Skeletal muscle tissue (tissue), 4 donors: ENCODE data around the gene PTPRS. TPM values are rescaled to one million over a fixed set of nuclear protein-coding genes. Genes with fewer than 3 reads are reported as not detected.
"Not testable (repeated sequence)": the region's sequence is repeated elsewhere in the genome, so short reads cannot be mapped to it uniquely, and the experiment has no call there.

ENCODE experiments used
- H3K27ac ChIP-seq: one replicate; pipeline ENCODE4 v1.7.0; 2013; ENCODE audit warnings: mild to moderate bottlenecking, low read depth, low read length, inconsistent platforms
- H3K27me3 ChIP-seq, 3 donors: one replicate each; pipeline ENCODE4 v1.7.0; 2013; ENCODE audit warnings: low read length in 3 of 3; ENCODE audit not compliant: control insufficient read depth in 3 of 3, insufficient read depth in 3 of 3
- H3K36me3 ChIP-seq, 3 donors: one replicate each; pipeline ENCODE4 v1.7.0; 2013; ENCODE audit warnings: low read length in 3 of 3; ENCODE audit not compliant: control insufficient read depth in 3 of 3, insufficient read depth in 3 of 3
- H3K4me1 ChIP-seq, 3 donors: one replicate each; pipeline ENCODE4 v1.7.0; 2013; ENCODE audit warnings: low read length in 3 of 3, mild to moderate bottlenecking in 3 of 3; ENCODE audit not compliant: control insufficient read depth in 3 of 3, insufficient read depth in 3 of 3
- H3K4me3 ChIP-seq, 3 donors: one replicate each; pipeline ENCODE4 v1.7.0; 2013; ENCODE audit warnings: low read length in 3 of 3
- H3K9ac ChIP-seq, 3 donors: one replicate each; pipeline ENCODE4 v1.7.0; 2013; ENCODE audit warnings: low read length in 3 of 3, mild to moderate bottlenecking in 3 of 3, moderate library complexity in 2 of 3, low read depth in 1 of 3
- H3K9me3 ChIP-seq, 3 donors: one replicate each; pipeline ENCODE4 v1.7.0; 2013; ENCODE audit warnings: low read length in 3 of 3; ENCODE audit not compliant: control insufficient read depth in 3 of 3
- total RNA-seq: library from RNA; depleted of rRNA; stranded (reverse); fragments of >200 nt; gene quantifications from one replicate; pipeline ENCODE4 v1.2.3, GENCODE V29; 2014
- donor health status: Osteomylitis.

PTPRS gene
- total RNA-seq, 1 donor from 2014 or later, result 79.9 TPM

- Histone ChIP-seq H3K27ac (no peak overlapping the region), H3K4me3 (no peak overlapping the region), H3K4me1 (peaks cover 0 to 5% (median 0%) of the 10 kb centered on the region in 3 donors), H3K27me3 (peaks cover 47 to 55% (median 52%) of the 10 kb centered on the region in 3 donors), H3K36me3 (no peaks in the 10 kb centered on the region), H3K9me3 (no peaks in the 10 kb centered on the region), H3K9ac (no peak overlapping the region)
Measured at GRCh38 chr19:5334824-5335500, 5.7 kb downstream of the PTPRS start.

- H3K27ac ChIP-seq, result no peak overlapping the region
- no peak overlapping the region for H3K9ac ChIP-seq
- H3K4me1 ChIP-seq, result peaks cover 0 to 2% (median 0%) of the 10 kb centered on the region in 3 donors
- no peaks in the 10 kb centered on the region for H3K36me3 ChIP-seq
- H3K27me3 ChIP-seq, result peaks cover 45 to 54% (median 46%) of the 10 kb centered on the region in 3 donors
- H3K4me3 ChIP-seq, result no peak overlapping the region
- H3K9me3 ChIP-seq, result no peaks in the 10 kb centered on the region
Measured at GRCh38 chr19:5334366-5334739, 6.3 kb downstream of the PTPRS start.

DNA sequence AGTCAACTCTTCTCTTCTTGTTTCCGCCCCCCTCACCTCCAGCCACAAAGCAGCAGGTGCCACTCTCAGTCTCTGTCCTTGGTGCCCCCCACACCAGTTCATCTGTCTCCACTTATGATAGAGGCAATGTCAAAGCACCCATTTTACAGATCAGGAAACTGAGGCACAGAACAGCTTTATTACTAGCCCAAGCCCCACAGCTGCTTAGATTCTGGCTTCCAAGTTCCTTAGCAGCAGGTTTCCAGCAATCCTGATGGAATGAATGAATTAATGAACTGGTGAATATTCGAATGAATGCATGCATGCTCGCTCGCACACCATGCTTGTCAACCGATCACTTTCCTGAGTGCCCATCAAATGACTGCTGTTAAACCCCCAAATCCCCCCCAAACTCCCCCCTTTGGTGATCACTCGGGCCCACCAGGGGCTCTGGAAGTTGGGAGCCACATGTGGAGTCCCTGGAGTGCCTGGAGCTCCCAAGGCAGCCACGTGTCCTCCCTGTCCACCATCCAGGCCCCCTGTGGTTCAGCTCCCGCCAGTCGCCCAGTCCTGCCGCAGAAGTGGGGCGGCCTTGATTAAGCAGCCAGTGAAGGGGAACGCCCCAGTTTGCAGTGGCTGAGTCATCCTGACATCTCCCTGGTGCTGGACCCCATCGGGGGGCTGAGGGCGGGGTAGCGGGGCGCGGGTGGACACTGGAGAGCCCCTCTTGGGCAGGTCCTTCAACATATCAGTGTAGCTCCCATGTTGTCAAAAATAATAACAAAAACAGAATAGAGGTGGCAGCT lies 6.8 kb downstream of the PTPRS start:
- no peak overlapping the region for H3K27ac ChIP-seq
- H3K36me3 ChIP-seq, result no peaks in the 10 kb centered on the region
- peaks cover 41 to 48% (median 43%) of the 10 kb centered on the region in 3 donors for H3K27me3 ChIP-seq
- H3K4me1 ChIP-seq, result no peaks in the 10 kb centered on the region
- H3K9me3 ChIP-seq, result no peaks in the 10 kb centered on the region
- no peak overlapping the region for H3K9ac ChIP-seq
- no peak overlapping the region for H3K4me3 ChIP-seq

DNA sequence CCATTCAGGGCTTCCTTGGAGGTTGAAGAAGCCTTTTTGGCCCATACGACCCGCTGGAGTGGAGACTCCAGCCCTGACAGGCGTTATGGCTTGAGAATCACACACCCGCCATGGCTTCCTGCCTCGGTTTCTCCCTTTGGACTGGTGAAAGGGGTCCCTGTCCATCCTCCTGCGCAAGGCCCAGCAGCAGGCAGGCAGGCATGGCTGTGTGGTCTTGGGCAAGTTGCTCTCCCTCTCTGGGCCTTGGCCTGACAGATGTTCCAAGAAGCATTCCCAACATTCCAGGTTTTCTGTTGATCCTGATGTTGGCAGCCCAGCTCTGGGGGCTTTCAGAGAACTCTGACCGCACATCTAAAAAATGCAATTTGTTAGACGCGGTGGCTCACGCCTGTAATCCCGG lies 8.1 kb downstream of the PTPRS start:
- H3K36me3 ChIP-seq, result no peaks in the 10 kb centered on the region
- H3K27me3 ChIP-seq, result peaks cover 31 to 35% (median 33%) of the 10 kb centered on the region in 3 donors
- no peak overlapping the region for H3K4me3 ChIP-seq
- no peak overlapping the region for H3K27ac ChIP-seq
- H3K4me1 ChIP-seq, result no peaks in the 10 kb centered on the region
- no peaks in the 10 kb centered on the region for H3K9me3 ChIP-seq
- no peak overlapping the region for H3K9ac ChIP-seq

- Histone ChIP-seq H3K4me3 (no peak overlapping the region), H3K9me3 (no peaks in the 10 kb centered on the region), H3K9ac (no peak overlapping the region), H3K27me3 (peaks cover 24 to 28% (median 26%) of the 10 kb centered on the region in 3 donors), H3K27ac (no peak overlapping the region), H3K4me1 (no peaks in the 10 kb centered on the region), H3K36me3 (no peaks in the 10 kb centered on the region)
Measured at GRCh38 chr19:5331790-5332189, 8.8 kb downstream of the PTPRS start.

GRCh38 chr19:5330307-5330720 lies 10.3 kb downstream of the PTPRS start:
- Histone ChIP-seq H3K9ac (no peak overlapping the region), H3K36me3 (no peaks in the 10 kb centered on the region), H3K27me3 (peaks cover 14 to 21% (median 20%) of the 10 kb centered on the region in 3 donors), H3K4me3 (no peak overlapping the region), H3K27ac (no peak overlapping the region), H3K4me1 (no peaks in the 10 kb centered on the region), H3K9me3 (no peaks in the 10 kb centered on the region)

- Histone ChIP-seq H3K27me3 (peaks cover 3 to 16% (median 10%) of the 10 kb centered on the region in 3 donors), H3K9ac (no peak overlapping the region), H3K9me3 (peaks cover 0 to 7% (median 0%) of the 10 kb centered on the region in 3 donors), H3K27ac (no peak overlapping the region), H3K36me3 (no peaks in the 10 kb centered on the region), H3K4me3 (no peak overlapping the region), H3K4me1 (no peaks in the 10 kb centered on the region)
Measured at GRCh38 chr19:5329141-5329540, 11.5 kb downstream of the PTPRS start.

DNA sequence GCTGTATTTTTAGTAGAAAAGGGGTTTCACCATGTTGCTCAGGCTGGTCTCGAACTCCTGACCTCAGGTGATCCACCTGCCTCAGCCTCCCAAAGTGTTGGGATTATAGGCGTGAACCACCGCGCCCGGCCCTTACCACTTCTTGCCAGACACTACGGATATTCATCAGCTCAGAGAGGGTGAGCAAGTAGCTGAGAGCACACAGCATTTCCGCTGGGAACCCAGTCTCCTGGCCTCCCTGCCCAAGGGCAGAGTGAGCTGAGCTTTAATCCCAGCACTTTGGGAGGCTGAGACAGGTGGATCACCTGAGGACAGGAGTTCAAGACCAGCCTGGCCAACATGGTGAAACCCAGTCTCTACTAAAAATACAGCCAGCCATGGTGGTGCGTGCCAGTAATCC lies 12.2 kb downstream of the PTPRS start:
- not testable (repeated sequence) for H3K4me3 ChIP-seq, H3K4me1 ChIP-seq, H3K36me3 ChIP-seq, H3K27ac ChIP-seq, H3K9ac ChIP-seq, H3K9me3 ChIP-seq
- peaks cover 5 to 16% (median 9%) of the 10 kb centered on the region in 3 donors for H3K27me3 ChIP-seq

- Histone ChIP-seq H3K4me3 (no peak overlapping the region), H3K27ac (no peak overlapping the region)
Measured at GRCh38 chr19:5326986-5327623, 13.5 kb downstream of the PTPRS start.

DNA sequence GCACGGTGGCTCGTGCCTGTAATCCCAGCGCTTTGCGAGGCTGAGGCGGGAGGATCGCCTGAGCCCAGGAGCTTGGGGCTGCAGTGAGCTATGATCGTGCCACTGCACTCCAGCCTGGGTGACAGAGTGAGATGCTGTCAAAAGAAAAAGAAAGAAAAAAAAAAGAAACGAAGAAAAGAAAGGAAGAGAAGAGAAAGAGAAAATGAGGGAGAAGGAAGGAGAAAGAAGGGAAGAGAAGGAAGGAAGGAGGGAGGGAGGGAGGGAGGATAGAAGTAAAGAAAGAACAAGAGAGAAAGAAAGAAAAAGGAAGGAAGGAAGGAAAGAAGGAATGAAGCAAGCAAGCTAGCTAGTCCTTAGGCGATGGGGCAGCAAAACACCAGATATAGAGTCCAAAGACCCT lies 14.1 kb downstream of the PTPRS start:
- peaks cover 0 to 7% (median 0%) of the 10 kb centered on the region in 3 donors for H3K9me3 ChIP-seq
- H3K4me1 ChIP-seq, result peaks cover 0 to 5% (median 0%) of the 10 kb centered on the region in 3 donors
- H3K36me3 ChIP-seq, result no peaks in the 10 kb centered on the region
- no peak overlapping the region for H3K27ac ChIP-seq
- peaks cover 2 to 18% (median 13%) of the 10 kb centered on the region in 3 donors for H3K27me3 ChIP-seq
- H3K9ac ChIP-seq, result no peak overlapping the region
- H3K4me3 ChIP-seq, result no peak overlapping the region

More at GRCh38 chr19:5326986-5327623, 13.5 kb downstream of the PTPRS start:
- Histone ChIP-seq H3K9ac (no peak overlapping the region), H3K36me3 (no peaks in the 10 kb centered on the region), H3K9me3 (peaks cover 0 to 7% (median 0%) of the 10 kb centered on the region in 3 donors), H3K27me3 (peaks cover 2 to 18% (median 7%) of the 10 kb centered on the region in 3 donors), H3K4me1 (peaks cover 0 to 3% (median 0%) of the 10 kb centered on the region in 3 donors)
